Tibial artery (tissue), 4 donors: ENCODE results near the gene NFE2L2.

Source experiments
- DNase-seq, 2 donors: peaks; one replicate each; pipeline ENCODE4 v3.0.0-alpha.2; 2019
- H3K27ac ChIP-seq, 2 donors: fragments of 200-600 bp; sonication (generic) in 1 of 2; 1 replicate in 1 of 2; 2 replicates in 1 of 2; pipeline ENCODE4 v1.5.1; 2018 to 2019; ENCODE audit warnings: mild to moderate bottlenecking in 1 of 2
- H3K27me3 ChIP-seq, 2 donors: fragments of 200-600 bp; sonication (generic) in 1 of 2; one replicate each; pipeline versions ENCODE4 v1.5.1 to v1.6.0; 2016 to 2019
- H3K36me3 ChIP-seq, 3 donors: fragments of 200-600 bp; sonication (generic) in 2 of 3; one replicate each; pipeline ENCODE4 v1.5.1; 2016 to 2019; ENCODE audit warnings: mild to moderate bottlenecking in 2 of 3
- H3K4me1 ChIP-seq, 4 donors: fragments of 200-600 bp; sonication (generic) in 2 of 4; 1 replicate in 3 of 4; 2 replicates in 1 of 4; pipeline ENCODE4 v1.5.1; 2016 to 2019
- H3K4me3 ChIP-seq, 2 donors: fragments of 200-600 bp; sonication (generic) in 1 of 2; 1 replicate in 1 of 2; 2 replicates in 1 of 2; pipeline ENCODE4 v1.5.1; 2018 to 2019; ENCODE audit warnings: mild to moderate bottlenecking in 2 of 2
- H3K9me3 ChIP-seq, 3 donors: fragments of 200-600 bp; sonication (generic) in 1 of 3; one replicate each; pipeline ENCODE4 v1.5.1; 2016 to 2019
- CTCF ChIP-seq, 2 experiments: fragments of 200-600 bp in 1 of 2; fragments of 450-650 bp in 1 of 2; IDR thresholded peaks; one replicate each; pipeline ENCODE4 v1.5.1; 2017 to 2019; ENCODE audit warnings: antibody characterized with exemption in 2 of 2, mild to moderate bottlenecking in 1 of 2, moderate library complexity in 1 of 2
- intact Hi-C: fragments of 100-400 bp; cut with DNase I; formaldehyde crosslinking; loops from one replicate; pipeline ENCODE4 v1.15.0; 2023; ENCODE audit warnings: low total_unique reads

The NFE2L2 gene

GRCh38 chr2:177306550-177306949, 42.0 kb upstream of the NFE2L2 start:
- intact Hi-C loops, result no loop called here
- DNase-seq, result no peak
- Histone ChIP-seq H3K27me3 (no peaks in the 10 kb centered on the region), H3K9me3 (no peaks in the 10 kb centered on the region), H3K4me1 (no peaks in the 10 kb centered on the region), H3K4me3 (no peak overlapping the region), H3K27ac (no peak overlapping the region), H3K36me3 (no peaks in the 10 kb centered on the region)
- TF ChIP-seq CTCF (IDR thresholded peaks at IDR 0.05), result no peak

DNA sequence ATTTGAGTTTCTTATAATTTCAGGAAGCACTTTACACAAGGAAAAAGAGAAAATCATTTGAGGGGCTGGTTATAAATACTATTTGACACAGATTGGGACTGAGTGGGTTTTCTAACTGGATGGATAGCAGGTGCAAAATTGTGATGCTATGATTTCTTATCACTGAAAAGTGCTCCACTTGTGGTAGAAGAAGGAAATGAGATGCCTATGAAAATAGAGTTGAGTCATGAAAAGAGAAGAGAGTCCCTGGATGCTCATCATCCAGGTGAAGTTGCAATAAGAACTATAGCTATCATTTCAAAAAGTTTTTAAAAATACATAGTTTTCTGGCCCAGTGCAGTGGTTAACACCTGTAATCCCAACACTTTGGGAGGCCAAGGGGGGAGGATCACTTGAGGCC, 39.4 kb upstream of the NFE2L2 start:
- H3K27ac ChIP-seq, result no peak overlapping the region
- TF ChIP-seq CTCF (IDR thresholded peaks at IDR 0.05), result no peak
- H3K36me3 ChIP-seq, result no peaks in the 10 kb centered on the region
- DNase-seq, result no peak
- H3K4me1 ChIP-seq, result no peaks in the 10 kb centered on the region
- no peak overlapping the region for H3K4me3 ChIP-seq
- intact Hi-C loops, result no loop called here
- no peaks in the 10 kb centered on the region for H3K9me3 ChIP-seq
- H3K27me3 ChIP-seq, result no peaks in the 10 kb centered on the region

- Histone ChIP-seq H3K4me3 (no peak overlapping the region), H3K27me3 (no peaks in the 10 kb centered on the region), H3K36me3 (no peaks in the 10 kb centered on the region), H3K4me1 (no peaks in the 10 kb centered on the region), H3K27ac (no peak overlapping the region), H3K9me3 (no peaks in the 10 kb centered on the region)
- no peak for DNase-seq
- no peak for TF ChIP-seq CTCF (IDR thresholded peaks at IDR 0.05)
- intact Hi-C loops, result no loop called here
These were observed 38.0 kb upstream of the NFE2L2 start for GRCh38 chr2:177302552-177302951.

- intact Hi-C loops, result no loop called here
- H3K27ac ChIP-seq, result peak overlapping the region; percentile 25 to 38
- H3K4me1 ChIP-seq, result peaks cover 0 to 16% (median 0%) of the 10 kb centered on the region in 4 donors
These were observed 33.7 kb upstream of the NFE2L2 start for GRCh38 chr2:177298191-177298590.

DNA sequence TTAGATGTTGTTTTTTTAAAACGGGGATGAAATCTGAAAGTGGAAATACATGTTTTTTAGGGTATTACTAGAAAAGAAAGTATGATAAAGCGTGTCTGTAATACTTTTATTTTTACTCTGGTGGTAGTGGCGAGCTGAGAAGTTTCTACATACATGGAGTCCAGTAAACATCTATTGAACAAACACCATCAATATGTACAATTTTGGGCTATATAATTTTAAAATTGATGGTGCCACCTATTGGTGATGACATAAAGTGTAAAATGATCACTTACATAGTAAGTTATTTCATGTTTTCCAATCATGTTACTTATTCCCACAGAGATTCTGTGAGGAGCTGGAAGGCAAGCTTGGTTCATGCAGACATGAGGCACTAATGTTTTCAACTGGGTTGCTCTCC, 31.5 kb upstream of the NFE2L2 start:
- intact Hi-C loops, result no loop called here
- Histone ChIP-seq H3K36me3 (no peaks in the 10 kb centered on the region), H3K9me3 (no peaks in the 10 kb centered on the region), H3K4me1 (peaks cover 0 to 16% (median 0%) of the 10 kb centered on the region in 4 donors), H3K4me3 (peak overlapping the region in 1 of 2 donors; percentile 7), H3K27ac (peak overlapping the region; percentile 57 to 71), H3K27me3 (no peaks in the 10 kb centered on the region)
- no peak for DNase-seq
- peak; percentile 34 to 53 for TF ChIP-seq CTCF (IDR thresholded peaks at IDR 0.05)

More at GRCh38 chr2:177298191-177298590, 33.7 kb upstream of the NFE2L2 start:
- H3K36me3 ChIP-seq, result no peaks in the 10 kb centered on the region
- H3K4me3 ChIP-seq, result no peak overlapping the region
- H3K27me3 ChIP-seq, result no peaks in the 10 kb centered on the region
- no peak for DNase-seq
- no peak for TF ChIP-seq CTCF (IDR thresholded peaks at IDR 0.05)
- no peaks in the 10 kb centered on the region for H3K9me3 ChIP-seq

DNA sequence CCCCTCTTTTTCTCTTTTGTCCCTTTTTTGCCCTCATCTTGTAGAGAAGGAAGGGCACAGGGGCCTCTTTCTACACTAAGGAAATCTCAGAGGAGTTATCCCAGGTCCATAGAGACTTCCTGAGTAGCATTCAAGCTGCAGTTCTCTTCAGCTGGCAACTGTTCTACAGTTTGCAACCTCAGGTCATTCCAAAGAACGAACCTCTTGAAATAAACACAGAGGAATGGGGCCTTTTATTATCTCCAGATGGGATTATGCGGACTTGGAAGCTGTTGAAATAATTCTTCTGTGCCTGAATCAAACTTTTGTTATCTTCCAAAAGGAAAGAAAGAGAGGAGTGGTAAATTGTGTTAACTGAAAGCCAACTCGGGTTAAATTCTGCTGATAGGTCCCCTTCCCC, 31.0 kb upstream of the NFE2L2 start:
- H3K27ac ChIP-seq, result peak overlapping the region; percentile 57 to 71
- TF ChIP-seq CTCF (IDR thresholded peaks at IDR 0.05), result no peak
- H3K36me3 ChIP-seq, result no peaks in the 10 kb centered on the region
- DNase-seq, result no peak
- H3K27me3 ChIP-seq, result no peaks in the 10 kb centered on the region
- peaks cover 0 to 16% (median 0%) of the 10 kb centered on the region in 4 donors for H3K4me1 ChIP-seq
- H3K4me3 ChIP-seq, result peak overlapping the region in 1 of 2 donors; percentile 7
- H3K9me3 ChIP-seq, result no peaks in the 10 kb centered on the region
- intact Hi-C loops, result no loop called here
